Fibroblast of lung (primary cell): ENCODE results near the gene GSN. TPM values are rescaled to one million over a fixed set of nuclear protein-coding genes. Genes with fewer than 3 reads are reported as not detected.
A peak's percentile ranks its signal among the peaks of the same experiment; 100 is the strongest.

ENCODE experiments used
- DNase-seq, 2 donors: peaks; one replicate each; pipeline versions ENCODE4 v3.0.0 to v3.0.0-alpha.2; 2010; ENCODE audit warnings: low read depth in 2 of 2
- H2AFZ ChIP-seq: 2 replicates; pipeline ENCODE4 v1.5.1; 2012; ENCODE audit warnings: low read length, control low read depth, inconsistent platforms
- H3K27ac ChIP-seq: 2 replicates; pipeline ENCODE4 v1.5.1; 2011; ENCODE audit warnings: low read length, control low read depth; ENCODE audit not compliant: insufficient read depth
- H3K27me3 ChIP-seq: 2 replicates; pipeline ENCODE4 v1.5.1; 2011; ENCODE audit warnings: mild to moderate bottlenecking, low read length; ENCODE audit not compliant: control insufficient read depth, insufficient read depth
- H3K36me3 ChIP-seq: 2 replicates; pipeline ENCODE4 v1.5.1; 2011; ENCODE audit warnings: low read length; ENCODE audit not compliant: control insufficient read depth, insufficient read depth
- H3K4me1 ChIP-seq: 2 replicates; pipeline ENCODE4 v1.5.1; 2011; ENCODE audit warnings: low read length; ENCODE audit not compliant: control insufficient read depth, insufficient read depth; ENCODE audit errors: extremely low read depth
- H3K4me2 ChIP-seq: 2 replicates; pipeline ENCODE4 v1.5.1; 2011; ENCODE audit warnings: low read length, control low read depth; ENCODE audit not compliant: insufficient read depth; ENCODE audit errors: extremely low read depth
- H3K4me3 ChIP-seq, 4 experiments: fragments of 200-600 bp in 1 of 4; sonication (generic) in 1 of 4; replicated peaks in 1 of 4; 2 replicates each; pipeline ENCODE4 v1.5.1; 2011 to 2016; ENCODE audit warnings: low read length in 4 of 4, low read depth in 3 of 4, mild to moderate bottlenecking in 3 of 4, control low read depth in 2 of 4, inconsistent platforms in 1 of 4, mixed read lengths in 1 of 4; ENCODE audit not compliant: insufficient read depth in 1 of 4; ENCODE audit errors: control extremely low read depth in 1 of 4
- H3K79me2 ChIP-seq: 2 replicates; pipeline ENCODE4 v1.5.1; 2012; ENCODE audit warnings: mild to moderate bottlenecking, low read length, inconsistent platforms; ENCODE audit not compliant: control insufficient read depth, insufficient read depth
- H3K9ac ChIP-seq: 2 replicates; pipeline ENCODE4 v1.5.1; 2011; ENCODE audit warnings: mild to moderate bottlenecking, low read length, control low read depth; ENCODE audit not compliant: insufficient read depth
- H3K9me3 ChIP-seq: 2 replicates; pipeline ENCODE4 v1.5.1; 2012; ENCODE audit warnings: low read depth, low read length; ENCODE audit not compliant: control insufficient read depth, insufficient read depth
- H4K20me1 ChIP-seq: 2 replicates; pipeline ENCODE4 v1.5.1; 2011; ENCODE audit warnings: low read length; ENCODE audit not compliant: control insufficient read depth, insufficient read depth; ENCODE audit errors: extremely low read depth
- CTCF ChIP-seq, 2 donors: IDR thresholded peaks in 1 of 2; conservative IDR thresholded peaks in 1 of 2; 1 replicate in 1 of 2; 2 replicates in 1 of 2; pipeline ENCODE4 v1.5.1; 2011 to 2012; ENCODE audit warnings: low read length in 2 of 2, control low read depth in 1 of 2, inconsistent platforms in 1 of 2, low read depth in 1 of 2, mild to moderate bottlenecking in 1 of 2
- EZH2 ChIP-seq: IDR thresholded peaks from 2 replicates; pipeline ENCODE4 v1.5.1; 2012; ENCODE audit warnings: low read length, control low read depth, mild to moderate bottlenecking; ENCODE audit errors: missing control alignments
- polyA plus RNA-seq, 2 donors: library from polyadenylated mRNA; depleted of rRNA in 1 of 2; stranded (reverse) in 1 of 2; unstranded in 1 of 2; fragments of >200 nt; gene quantifications; 2 replicates each; pipeline ENCODE4 v1.2.1, GENCODE V29; 2011 to 2012; ENCODE audit warnings: missing spikeins in 1 of 2
- total RNA-seq: library from RNA; depleted of rRNA; stranded (reverse); fragments of >200 nt; gene quantifications from 2 replicates; pipeline ENCODE4 v1.2.1, GENCODE V29; 2014

Gene GSN
- total and polyA plus RNA-seq, 2 donors (not counting 1 experiment from before 2014, with no cell fraction given) = 432 to 588 TPM

- H3K36me3 ChIP-seq = peaks cover 9% of the 10 kb centered on the region
These were observed 16.9 kb downstream of the GSN start for GRCh38 chr9:121284733-121285451.

DNA sequence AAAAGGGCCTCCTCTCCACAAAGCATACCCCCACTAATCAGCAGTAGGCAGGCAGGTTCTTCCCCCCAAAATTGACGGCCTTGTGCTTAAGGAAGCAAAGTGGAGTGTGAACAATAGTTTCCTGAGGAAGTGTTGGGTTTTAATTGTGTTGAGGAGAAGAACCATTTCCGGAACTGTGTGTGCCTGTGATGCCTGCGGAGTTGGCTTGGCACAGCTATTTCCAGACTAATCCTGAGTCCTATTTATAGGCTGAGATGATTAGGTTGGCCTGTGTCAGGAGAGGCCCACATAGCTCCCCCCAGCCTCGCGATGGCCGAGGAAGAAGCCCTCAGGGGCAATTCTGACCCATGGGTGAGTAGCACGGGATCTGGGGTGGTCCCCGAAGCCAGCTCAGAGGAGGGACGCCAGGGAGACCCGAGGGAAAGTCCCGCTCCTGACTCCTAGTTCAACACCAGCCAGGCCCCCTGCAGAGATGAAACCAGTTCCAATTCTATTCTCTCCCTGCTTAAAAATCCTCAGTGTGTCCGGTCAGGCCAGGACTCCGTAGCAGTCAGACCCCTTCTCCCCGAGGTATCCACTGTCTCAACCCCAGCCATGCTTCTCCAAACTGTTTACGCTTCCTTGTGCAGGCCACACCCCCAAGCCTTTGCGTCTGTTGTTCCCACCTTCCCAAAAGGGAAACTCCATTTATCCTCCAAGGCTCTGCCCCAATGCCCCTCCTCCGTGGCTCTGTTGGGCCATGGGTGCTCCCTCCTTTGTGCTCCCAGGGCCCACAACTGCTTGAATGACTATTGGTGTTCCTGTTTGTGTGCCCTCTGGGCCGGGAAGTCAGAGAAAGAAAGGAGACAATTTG lies 18.1 kb downstream of the GSN start:
- H3K27ac ChIP-seq = peak overlapping the region; percentile 91
- H4K20me1 ChIP-seq = no peaks in the 10 kb centered on the region
- no peaks in the 10 kb centered on the region for H3K9me3 ChIP-seq
- H3K4me2 ChIP-seq = peak overlapping the region; percentile 57
- peak; percentile 63 to 65 for DNase-seq
- H2AFZ ChIP-seq = no peak overlapping the region
- TF ChIP-seq CTCF (conservative IDR thresholded peaks at IDR 0.05 in 1 of 2, IDR thresholded peaks at IDR 0.05 in 1 of 2; ENCODE audit: low read depth in 1 of 2, low read length in 2 of 2) = no peak
- no peak for TF ChIP-seq EZH2
- H3K4me3 ChIP-seq = no peak overlapping the region
- no peaks in the 10 kb centered on the region for H3K27me3 ChIP-seq
- H3K4me1 ChIP-seq = peaks cover 56% of the 10 kb centered on the region
- H3K9ac ChIP-seq = peak overlapping the region; percentile 21
- peaks cover 9% of the 10 kb centered on the region for H3K36me3 ChIP-seq
- peaks cover 11% of the 10 kb centered on the region for H3K79me2 ChIP-seq

More at GRCh38 chr9:121284733-121285451, 16.9 kb downstream of the GSN start:
- Histone ChIP-seq H3K27me3 (no peaks in the 10 kb centered on the region), H4K20me1 (no peaks in the 10 kb centered on the region), H3K79me2 (peaks cover 23% of the 10 kb centered on the region), H3K27ac (peak overlapping the region; percentile 91), H3K4me3 (no peak overlapping the region), H2AFZ (no peak overlapping the region), H3K4me1 (peaks cover 60% of the 10 kb centered on the region), H3K9ac (no peak overlapping the region), H3K9me3 (no peaks in the 10 kb centered on the region), H3K4me2 (no peak overlapping the region)
- no peak for TF ChIP-seq EZH2
- TF ChIP-seq CTCF (conservative IDR thresholded peaks at IDR 0.05 in 1 of 2, IDR thresholded peaks at IDR 0.05 in 1 of 2; ENCODE audit: low read depth in 1 of 2, low read length in 2 of 2) = no peak
- no peak for DNase-seq

- Histone ChIP-seq H3K4me1 (peaks cover 50% of the 10 kb centered on the region), H3K27ac (peak overlapping the region; percentile 91), H2AFZ (no peak overlapping the region), H3K4me2 (peak overlapping the region; percentile 57), H3K4me3 (no peak overlapping the region), H3K9me3 (no peaks in the 10 kb centered on the region), H4K20me1 (no peaks in the 10 kb centered on the region), H3K36me3 (peaks cover 9% of the 10 kb centered on the region), H3K79me2 (peaks cover 7% of the 10 kb centered on the region), H3K9ac (peak overlapping the region; percentile 11), H3K27me3 (no peaks in the 10 kb centered on the region)
- DNase-seq = no peak
- TF ChIP-seq EZH2 = no peak
- TF ChIP-seq CTCF (conservative IDR thresholded peaks at IDR 0.05 in 1 of 2, IDR thresholded peaks at IDR 0.05 in 1 of 2; ENCODE audit: low read depth in 1 of 2, low read length in 2 of 2) = no peak
These were observed 18.7 kb downstream of the GSN start for GRCh38 chr9:121286688-121286972.
